Esophagus muscularis mucosa (tissue), 4 donors: Measurements from ENCODE around the gene PARD6B. TPM values are rescaled to one million over a fixed set of nuclear protein-coding genes. Genes with fewer than 3 reads are reported as not detected.

Experiments used
- DNase-seq: peaks from one replicate; pipeline ENCODE4 v3.0.0-alpha.2; 2017; ENCODE audit errors: extremely low spot score
- H3K27ac ChIP-seq, 4 donors: fragments of 200-600 bp; sonication (generic); replicated peaks in 1 of 4; 1 replicate in 3 of 4; 2 replicates in 1 of 4; pipeline ENCODE4 v1.5.1; 2016 to 2019; ENCODE audit warnings: mild to moderate bottlenecking in 1 of 4
- H3K27me3 ChIP-seq, 4 donors: fragments of 200-600 bp; sonication (generic); one replicate each; pipeline versions ENCODE4 v1.5.1 to v1.6.0; 2016 to 2019
- H3K36me3 ChIP-seq, 4 donors: fragments of 200-600 bp; sonication (generic); one replicate each; pipeline ENCODE4 v1.5.1; 2016 to 2019
- H3K4me1 ChIP-seq, 4 donors: fragments of 200-600 bp; sonication (generic); one replicate each; pipeline ENCODE4 v1.5.1; 2016 to 2019
- H3K4me3 ChIP-seq, 4 donors: fragments of 200-600 bp; sonication (generic); 1 replicate in 2 of 4; 2 replicates in 2 of 4; pipeline ENCODE4 v1.5.1; 2016 to 2019; ENCODE audit warnings: mild to moderate bottlenecking in 4 of 4, moderate library complexity in 1 of 4
- H3K9me3 ChIP-seq, 4 donors: fragments of 200-600 bp; sonication (generic); 1 replicate in 3 of 4; 2 replicates in 1 of 4; pipeline ENCODE4 v1.5.1; 2016 to 2019
- CTCF ChIP-seq, 3 experiments: fragments of 200-600 bp in 2 of 3; fragments of 450-650 bp in 1 of 3; sonication (generic) in 2 of 3; IDR thresholded peaks; one replicate each; pipeline ENCODE4 v1.5.1; 2017 to 2019; ENCODE audit warnings: antibody characterized with exemption in 3 of 3, mild to moderate bottlenecking in 2 of 3, moderate library complexity in 1 of 3
- EP300 ChIP-seq: sonication (generic); formaldehyde crosslinking; IDR thresholded peaks from one replicate; pipeline ENCODE4 v1.6.1; 2017; ENCODE audit warnings: antibody characterized with exemption
- POLR2A ChIP-seq: fragments of 450-650 bp; IDR thresholded peaks from one replicate; pipeline ENCODE4 v1.6.1; 2017; ENCODE audit warnings: antibody characterized with exemption, moderate library complexity, mild to moderate bottlenecking, low read depth
- POLR2AphosphoS5 ChIP-seq, 2 donors: sonication (generic); formaldehyde crosslinking; IDR thresholded peaks; one replicate each; pipeline ENCODE4 v1.6.1; 2017; ENCODE audit warnings: antibody characterized with exemption in 2 of 2
- WGBS: methylation state at CpG from one replicate; pipeline ENCODE4 v1.1.5; 2018; 5-methylcytosine and 5-hydroxymethylcytosine counted together
- intact Hi-C: fragments of 100-400 bp; cut with DNase I; formaldehyde crosslinking; loops from one replicate; pipeline ENCODE4 v1.15.1; 2023
- total RNA-seq, 4 donors: library from RNA; depleted of rRNA; stranded (reverse); fragments of >200 nt; gene quantifications; one replicate each; pipeline versions ENCODE4 v1.1.0 to v1.2.1, GENCODE V29; 2016

The PARD6B gene
- total RNA-seq, 4 donors from 2014 or later: 0.99 to 4.2 (median 2.8) TPM

GRCh38 chr20:50708845-50709635, 22.3 kb upstream of the PARD6B start:
- no peak for TF ChIP-seq EP300
- no peak for TF ChIP-seq POLR2AphosphoS5 (IDR thresholded peaks at IDR 0.05)
- TF ChIP-seq POLR2A: no peak
- no peak for TF ChIP-seq CTCF (IDR thresholded peaks at IDR 0.05)
- Histone ChIP-seq H3K36me3 (no peaks in the 10 kb centered on the region), H3K27me3 (no peaks in the 10 kb centered on the region), H3K4me3 (no peak overlapping the region), H3K4me1 (peaks cover 0 to 4% (median 0%) of the 10 kb centered on the region in 4 donors), H3K9me3 (no peaks in the 10 kb centered on the region), H3K27ac (no peak overlapping the region)
- intact Hi-C loops: no loop called here
- no peak for DNase-seq
- 51% methylated on average over 8 of the region's 8 CpGs for WGBS

- WGBS: 49% methylated on average over 5 of the region's 5 CpGs
- Histone ChIP-seq H3K4me3 (no peak overlapping the region), H3K9me3 (no peaks in the 10 kb centered on the region), H3K27me3 (no peaks in the 10 kb centered on the region), H3K4me1 (peaks cover 0 to 4% (median 0%) of the 10 kb centered on the region in 4 donors), H3K27ac (no peak overlapping the region), H3K36me3 (no peaks in the 10 kb centered on the region)
- no peak for DNase-seq
- intact Hi-C loops: no loop called here
- TF ChIP-seq POLR2A: no peak
- TF ChIP-seq EP300: no peak
- no peak for TF ChIP-seq CTCF (IDR thresholded peaks at IDR 0.05)
- no peak for TF ChIP-seq POLR2AphosphoS5 (IDR thresholded peaks at IDR 0.05)
Measured at GRCh38 chr20:50709636-50709973, 21.8 kb upstream of the PARD6B start.

- WGBS: 82% methylated on average over 9 of the region's 9 CpGs
- Histone ChIP-seq H3K27me3 (no peaks in the 10 kb centered on the region), H3K36me3 (no peaks in the 10 kb centered on the region), H3K27ac (no peak overlapping the region), H3K4me1 (peaks cover 0 to 4% (median 0%) of the 10 kb centered on the region in 4 donors), H3K4me3 (no peak overlapping the region), H3K9me3 (no peaks in the 10 kb centered on the region)
- DNase-seq: no peak
- TF ChIP-seq CTCF (IDR thresholded peaks at IDR 0.05) (no peak), POLR2AphosphoS5 (IDR thresholded peaks at IDR 0.05) (no peak), EP300 (no peak), POLR2A (no peak)
- intact Hi-C loops: loop anchor here (5.0 kb wide), 1 partner anchor 48 kb away; no protein-coding TSS in a partner anchor
Measured at GRCh38 chr20:50710492-50711063, 20.8 kb upstream of the PARD6B start.

- H3K27me3 ChIP-seq: no peaks in the 10 kb centered on the region
- H3K4me3 ChIP-seq: no peak overlapping the region
- no peaks in the 10 kb centered on the region for H3K36me3 ChIP-seq
- H3K9me3 ChIP-seq: no peaks in the 10 kb centered on the region
- DNase-seq: no peak
- no peak overlapping the region for H3K27ac ChIP-seq
- TF ChIP-seq EP300: no peak
- TF ChIP-seq POLR2AphosphoS5 (IDR thresholded peaks at IDR 0.05): no peak
- no peak for TF ChIP-seq CTCF (IDR thresholded peaks at IDR 0.05)
- TF ChIP-seq POLR2A: no peak
- peaks cover 0 to 4% (median 0%) of the 10 kb centered on the region in 4 donors for H3K4me1 ChIP-seq
- 94% methylated on average over 13 of the region's 13 CpGs for WGBS
- intact Hi-C loops: loop anchor here (5.0 kb wide), 1 partner anchor 49 kb away; no protein-coding TSS in a partner anchor
Measured at GRCh38 chr20:50711113-50711825, 20.1 kb upstream of the PARD6B start.
